ENCODE measurements around the gene SHFL. TPM values are rescaled to one million over a fixed set of nuclear protein-coding genes. Genes with fewer than 3 reads are reported as not detected.

The SHFL gene
- total RNA-seq, 4 donors from 2014 or later: 23.4 to 31.6 (median 26.2) TPM

- ATAC-seq: peak; percentile 35
- Histone ChIP-seq H3K4me3 (no peak overlapping the region), H3K27me3 (no peaks in the 10 kb centered on the region), H3K9me3 (no peaks in the 10 kb centered on the region), H3K36me3 (peaks cover 0 to 84% of the 10 kb centered on the region in 2 donors), H3K4me1 (peaks cover 0 to 34% (median 4%) of the 10 kb centered on the region in 3 donors), H3K27ac (peak overlapping the region in 2 of 4 donors; percentile 2 to 31)
- peak in 3 of 4 experiments; percentile 47 to 67 (median 53) for TF ChIP-seq CTCF (IDR thresholded peaks at IDR 0.05)
- TF ChIP-seq EP300 (IDR thresholded peaks at IDR 0.05): no peak
- no peak for TF ChIP-seq POLR2AphosphoS5 (IDR thresholded peaks at IDR 0.05)
- TF ChIP-seq POLR2A (IDR thresholded peaks at IDR 0.05): no peak
- 3 to 20% methylated on average over 6 to 17 of the region's 25 CpGs for WGBS, 2 donors (ENCODE audit: low coverage in 1 of 2)
Measured at GRCh38 chr19:10112895-10113591, 26.9 kb downstream of the SHFL start.

- no peak overlapping the region for H3K4me3 ChIP-seq
- H3K27ac ChIP-seq: peak overlapping the region in 2 of 4 donors; percentile 2 to 31
- H3K27me3 ChIP-seq: no peaks in the 10 kb centered on the region
- ATAC-seq: peak; percentile 1
- WGBS, 2 donors (ENCODE audit: low coverage in 1 of 2): 68% methylated on average over 16 of the region's 19 CpGs; no CpG with 5 or more reads in 1 of the 2 donors
- H3K9me3 ChIP-seq: no peaks in the 10 kb centered on the region
- H3K4me1 ChIP-seq: peaks cover 0 to 37% (median 6%) of the 10 kb centered on the region in 3 donors
- peaks cover 0 to 84% of the 10 kb centered on the region in 2 donors for H3K36me3 ChIP-seq
- TF ChIP-seq CTCF (IDR thresholded peaks at IDR 0.05): no peak
- TF ChIP-seq POLR2A (IDR thresholded peaks at IDR 0.05): no peak
- no peak for TF ChIP-seq EP300 (IDR thresholded peaks at IDR 0.05)
- peak; percentile 21 for TF ChIP-seq POLR2AphosphoS5 (IDR thresholded peaks at IDR 0.05)
Measured at GRCh38 chr19:10113592-10113963, 27.5 kb downstream of the SHFL start.

- ATAC-seq: peak; percentile 11
- peaks cover 0 to 81% of the 10 kb centered on the region in 2 donors for H3K36me3 ChIP-seq
- TF ChIP-seq CTCF (IDR thresholded peaks at IDR 0.05) (no peak), EP300 (IDR thresholded peaks at IDR 0.05) (no peak), POLR2AphosphoS5 (IDR thresholded peaks at IDR 0.05) (peak; percentile 8), POLR2A (IDR thresholded peaks at IDR 0.05) (peak in 1 of 2 donors; percentile 17)
- peaks cover 3 to 42% (median 11%) of the 10 kb centered on the region in 3 donors for H3K4me1 ChIP-seq
- no peaks in the 10 kb centered on the region for H3K27me3 ChIP-seq
- H3K27ac ChIP-seq: no peak overlapping the region
- 67% methylated on average over 1 of the region's 43 CpGs; no CpG with 5 or more reads in 1 of the 2 donors for WGBS, 2 donors (ENCODE audit: low coverage in 1 of 2)
- H3K9me3 ChIP-seq: no peaks in the 10 kb centered on the region
- H3K4me3 ChIP-seq: no peak overlapping the region
Measured at GRCh38 chr19:10113964-10114650, 28.0 kb downstream of the SHFL start.

GRCh38 chr19:10114651-10115391 lies 28.7 kb downstream of the SHFL start:
- peaks cover 3 to 46% (median 13%) of the 10 kb centered on the region in 3 donors for H3K4me1 ChIP-seq
- no peak overlapping the region for H3K27ac ChIP-seq
- no peak overlapping the region for H3K4me3 ChIP-seq
- H3K27me3 ChIP-seq: no peaks in the 10 kb centered on the region
- 40 to 84% methylated on average over 8 to 12 of the region's 26 CpGs for WGBS, 2 donors (ENCODE audit: low coverage in 1 of 2)
- no peaks in the 10 kb centered on the region for H3K9me3 ChIP-seq
- no peak for TF ChIP-seq EP300 (IDR thresholded peaks at IDR 0.05)
- no peak for TF ChIP-seq CTCF (IDR thresholded peaks at IDR 0.05)
- peak; percentile 12 for TF ChIP-seq POLR2AphosphoS5 (IDR thresholded peaks at IDR 0.05)
- TF ChIP-seq POLR2A (IDR thresholded peaks at IDR 0.05): no peak
- ATAC-seq: no peak
- peaks cover 0 to 73% of the 10 kb centered on the region in 2 donors for H3K36me3 ChIP-seq

Measured in gastroesophageal sphincter (tissue), 4 donors.